Right kidney (tissue), 1 donor: ENCODE results near the gene SLC39A11.

Experiments used
- DNase-seq: peaks from one replicate; pipeline ENCODE4 v3.0.0-alpha.2; 2016

The SLC39A11 gene

DNA sequence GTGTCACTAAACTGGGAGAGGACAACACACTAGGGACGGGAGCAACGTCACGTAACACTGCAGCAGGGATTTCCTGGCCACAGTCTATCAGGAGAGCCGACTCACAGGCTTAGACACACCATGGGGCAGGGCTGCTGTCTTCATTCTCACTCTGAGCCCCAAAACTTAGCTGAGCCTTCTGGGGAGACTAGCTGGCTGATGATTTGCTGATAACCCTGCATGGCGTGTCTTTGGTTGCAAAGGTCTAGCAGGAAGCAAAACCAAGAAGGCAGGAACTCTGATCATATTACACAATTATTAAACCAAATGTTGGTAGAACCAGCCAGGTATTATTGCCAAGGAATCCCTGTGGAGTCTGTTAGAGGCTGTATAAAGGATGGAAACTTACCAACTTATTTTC, 345.0 kb downstream of the SLC39A11 start:
- no peak for DNase-seq

GRCh38 chr17:72745241-72745640, 347.2 kb downstream of the SLC39A11 start:
- DNase-seq: no peak

- no peak for DNase-seq
Observed at GRCh38 chr17:72743037-72743467, 349.4 kb downstream of the SLC39A11 start.

DNA sequence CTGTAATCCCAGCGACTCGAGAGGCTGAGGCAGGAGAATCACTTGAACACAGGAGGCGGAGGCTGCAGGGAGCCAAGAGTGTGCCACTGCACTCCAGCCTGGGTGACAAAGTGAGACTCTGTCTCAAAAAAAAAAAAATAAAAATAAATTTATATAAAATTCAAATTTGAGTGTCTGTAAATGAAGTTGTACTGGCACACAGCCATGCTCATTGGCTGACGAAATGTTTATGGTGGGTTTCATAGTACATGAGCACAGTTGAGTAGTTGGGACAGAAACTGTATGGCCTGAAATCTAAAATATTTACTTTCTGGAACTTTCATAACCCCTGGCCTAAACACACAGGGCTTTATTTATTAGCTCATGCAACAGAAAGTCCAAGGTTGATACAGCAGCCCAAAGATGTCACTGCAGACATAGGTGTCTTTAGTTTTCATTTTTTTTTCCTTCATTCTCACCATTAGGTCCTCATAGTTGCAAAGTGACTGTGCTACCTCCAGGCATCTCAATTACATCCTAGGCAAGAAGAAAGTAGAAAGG, 355.3 kb downstream of the SLC39A11 start:
- DNase-seq: no peak

DNA sequence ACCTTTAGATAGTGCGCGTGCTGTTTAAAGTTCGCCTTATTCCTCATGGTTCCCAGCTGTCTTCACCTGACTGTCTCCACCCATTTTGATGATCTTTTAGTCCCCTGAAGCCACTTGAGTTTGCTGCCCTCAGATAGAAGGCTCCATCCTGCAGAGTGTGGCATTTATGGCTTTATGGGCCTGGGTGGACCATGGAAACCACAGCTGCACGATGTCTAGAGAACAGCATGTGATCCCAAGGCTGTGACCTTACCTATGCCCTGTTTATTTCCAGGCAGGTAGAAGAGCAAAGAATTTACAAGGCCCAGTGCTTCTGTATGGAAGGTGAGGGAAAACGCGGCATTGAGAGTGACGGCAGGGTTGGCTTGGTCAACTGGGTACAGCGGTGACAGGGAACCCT, 356.9 kb downstream of the SLC39A11 start:
- no peak for DNase-seq

GRCh38 chr17:72735048-72735447, 357.4 kb downstream of the SLC39A11 start:
- no peak for DNase-seq

GRCh38 chr17:72734613-72735012, 357.9 kb downstream of the SLC39A11 start:
- no peak for DNase-seq

DNA sequence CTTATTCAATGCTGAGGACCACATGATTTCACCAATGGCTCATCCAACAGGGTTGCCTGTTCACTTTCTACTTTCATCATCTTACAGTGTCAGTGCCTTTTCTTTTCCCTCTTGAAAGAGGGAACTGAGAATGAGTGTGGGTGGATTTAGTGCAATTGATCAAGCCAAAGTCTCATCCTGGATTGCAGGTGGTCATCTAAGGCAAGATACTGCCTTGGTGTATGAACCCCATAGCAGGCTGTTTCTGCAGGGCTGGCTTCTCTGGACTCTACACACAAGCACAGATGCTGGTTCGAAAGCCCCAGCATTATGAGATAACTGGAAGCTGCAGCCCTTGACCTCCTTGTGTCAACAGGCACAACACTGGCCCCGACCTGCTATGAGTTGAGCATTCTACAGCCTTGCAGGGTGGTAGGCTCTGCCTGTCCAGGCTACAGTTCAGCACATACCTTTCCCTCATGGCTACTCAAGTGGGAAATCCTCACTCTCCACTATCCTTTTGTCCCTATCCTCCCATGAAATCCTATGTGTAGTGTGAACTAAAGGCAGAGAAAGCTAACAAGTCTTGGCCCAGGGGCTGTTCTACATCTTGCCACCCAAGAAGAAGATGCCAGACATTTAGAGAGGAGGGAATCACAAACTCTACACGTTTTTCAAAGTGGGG, 358.7 kb downstream of the SLC39A11 start:
- DNase-seq: no peak

DNA sequence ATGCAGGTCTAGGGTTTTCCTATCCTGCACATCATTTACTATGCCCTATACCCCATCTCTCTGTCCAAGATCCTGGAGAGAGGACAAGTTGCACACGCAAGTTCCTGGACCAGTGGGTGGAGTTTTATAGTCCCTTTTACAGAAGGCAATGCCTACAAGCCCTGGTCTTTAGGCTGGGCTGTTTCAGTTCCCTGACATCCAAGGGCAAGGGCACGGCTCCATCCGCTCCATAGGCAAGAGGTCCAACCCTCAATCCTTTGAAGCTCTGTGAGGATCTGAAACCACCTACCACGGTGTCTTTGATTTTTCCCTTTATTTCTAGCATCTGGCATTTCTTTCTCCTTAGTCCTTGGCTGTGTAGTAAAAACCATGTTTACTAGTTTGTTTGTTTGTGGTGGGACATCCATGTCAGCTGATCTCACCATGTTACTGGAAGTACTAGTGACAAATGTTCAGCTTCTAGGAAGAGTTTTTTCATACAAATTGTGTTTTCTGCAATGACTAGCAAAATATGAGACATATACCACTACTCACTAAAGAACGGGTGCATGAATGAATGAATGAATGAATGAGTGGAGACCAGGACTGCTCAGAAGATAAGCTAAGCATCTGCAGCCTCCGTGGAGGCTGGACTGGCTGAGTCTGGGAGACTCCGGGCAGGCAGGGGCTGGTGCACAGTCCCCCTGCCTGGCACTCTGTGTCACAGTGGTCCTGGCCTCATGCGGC, 359.4 kb downstream of the SLC39A11 start:
- no peak for DNase-seq

GRCh38 chr17:72730077-72730476, 362.4 kb downstream of the SLC39A11 start:
- no peak for DNase-seq

- no peak for DNase-seq
Observed at GRCh38 chr17:72726936-72727335, 365.6 kb downstream of the SLC39A11 start.

DNA sequence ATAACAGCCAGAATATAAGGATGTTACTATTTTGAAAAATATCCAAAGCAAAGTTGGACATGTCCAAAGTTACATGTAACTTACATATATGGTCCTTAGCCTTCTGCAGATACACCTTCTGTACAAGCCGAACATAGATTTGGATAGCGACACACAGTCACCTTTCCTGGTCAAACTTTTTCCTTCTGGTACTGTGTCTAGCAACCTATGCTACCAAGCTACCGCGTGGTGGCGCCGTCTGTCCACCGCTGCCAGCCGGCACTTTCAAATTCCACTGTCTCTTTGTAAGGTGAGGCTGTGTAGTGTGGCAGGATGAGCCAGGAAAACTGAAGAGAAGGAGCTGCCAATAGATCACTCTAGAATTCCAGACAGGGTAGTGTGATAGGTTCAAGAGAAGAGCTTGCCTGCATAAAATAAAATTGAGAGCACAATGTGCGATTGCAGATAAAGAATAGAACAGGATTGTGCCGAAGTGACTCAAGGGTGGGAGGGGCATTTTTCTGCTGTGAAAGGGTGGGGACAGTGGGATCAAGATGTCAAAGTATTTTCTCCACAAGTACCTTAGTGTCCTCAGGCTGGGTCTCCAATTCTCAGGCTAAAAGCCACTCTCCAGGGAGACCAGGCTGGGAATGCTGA, 366.9 kb downstream of the SLC39A11 start:
- DNase-seq: peak; percentile 38

DNA sequence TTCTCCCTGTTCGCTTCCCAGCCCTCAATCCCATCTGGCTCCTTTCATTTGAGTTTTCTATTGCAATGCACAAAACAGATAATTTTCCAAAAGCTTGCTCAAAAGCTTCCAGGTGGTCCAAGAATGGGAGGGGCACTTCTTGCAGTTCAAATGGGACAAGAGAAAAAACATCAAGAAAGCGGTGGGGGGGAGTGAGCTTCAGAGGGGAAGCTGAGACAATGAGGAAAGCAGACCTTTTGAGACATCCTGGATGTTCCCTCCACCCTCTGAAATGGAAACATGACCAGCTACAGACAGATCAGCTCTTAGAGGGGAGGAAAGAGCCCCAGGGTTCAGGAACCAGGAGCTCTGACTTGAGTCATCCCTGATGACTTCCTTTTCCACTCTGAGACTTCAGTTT, 368.2 kb downstream of the SLC39A11 start:
- no peak for DNase-seq

- no peak for DNase-seq
Observed at GRCh38 chr17:72723711-72724110, 368.8 kb downstream of the SLC39A11 start.

DNA sequence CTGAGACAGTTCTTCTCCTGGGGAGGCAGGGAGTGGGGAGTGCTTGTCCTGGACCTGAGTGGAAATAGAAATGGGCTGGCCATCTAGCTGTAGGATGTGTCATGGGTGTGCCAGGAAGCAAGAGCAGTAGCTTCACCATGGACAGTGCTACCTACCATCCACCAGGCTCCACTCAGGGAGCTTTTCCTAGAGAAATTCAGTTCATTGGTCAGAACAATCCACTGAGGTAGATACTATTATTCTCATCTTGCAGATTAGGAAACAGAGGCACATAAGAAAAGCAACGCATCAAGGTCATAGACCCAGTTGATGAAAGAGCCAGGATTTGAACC, 372.0 kb downstream of the SLC39A11 start:
- no peak for DNase-seq

DNA sequence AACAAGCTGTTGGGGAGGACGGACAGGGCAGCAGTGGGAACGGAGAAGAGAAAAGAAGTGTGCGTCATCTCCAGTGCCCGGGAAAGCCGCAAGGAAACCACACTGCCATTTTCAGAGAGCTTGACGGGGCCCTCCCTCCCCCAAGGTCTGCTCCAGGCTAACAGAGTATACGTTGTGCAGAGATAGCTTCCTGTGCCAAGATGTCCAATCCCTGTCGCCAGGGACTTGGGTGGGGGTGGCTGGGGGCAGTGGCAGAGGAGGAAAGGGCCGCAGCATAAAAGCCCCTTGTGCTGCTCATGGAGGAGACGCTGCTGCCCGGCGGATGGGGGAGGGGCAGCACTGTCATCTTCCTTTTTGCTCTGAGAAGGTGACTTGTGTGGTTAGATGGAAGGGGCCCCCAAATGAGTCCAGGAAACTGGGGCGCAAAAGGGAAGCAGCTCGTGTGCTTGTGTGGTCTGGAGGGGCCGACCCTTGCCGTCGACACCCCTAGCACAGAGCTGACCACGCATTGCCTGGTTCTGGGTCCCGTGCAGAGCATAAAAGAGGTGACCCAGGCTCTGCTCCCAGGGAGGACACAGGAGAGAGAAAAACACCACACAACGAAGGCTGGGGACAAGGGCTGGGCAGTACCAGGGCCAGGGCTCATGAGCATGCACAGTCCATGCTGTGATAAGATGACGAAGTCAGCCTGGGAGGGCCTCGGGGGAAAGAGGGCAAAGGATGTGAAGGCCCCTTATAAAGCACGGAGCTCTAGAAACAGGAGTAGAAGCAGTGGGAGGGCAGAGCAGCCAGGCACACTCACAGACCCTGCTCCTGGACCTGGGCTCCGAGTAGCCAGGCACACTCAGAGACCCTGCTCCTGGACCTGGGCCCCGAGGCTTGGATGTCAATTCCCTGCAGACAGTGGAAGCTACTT, 372.7 kb downstream of the SLC39A11 start:
- no peak for DNase-seq

DNA sequence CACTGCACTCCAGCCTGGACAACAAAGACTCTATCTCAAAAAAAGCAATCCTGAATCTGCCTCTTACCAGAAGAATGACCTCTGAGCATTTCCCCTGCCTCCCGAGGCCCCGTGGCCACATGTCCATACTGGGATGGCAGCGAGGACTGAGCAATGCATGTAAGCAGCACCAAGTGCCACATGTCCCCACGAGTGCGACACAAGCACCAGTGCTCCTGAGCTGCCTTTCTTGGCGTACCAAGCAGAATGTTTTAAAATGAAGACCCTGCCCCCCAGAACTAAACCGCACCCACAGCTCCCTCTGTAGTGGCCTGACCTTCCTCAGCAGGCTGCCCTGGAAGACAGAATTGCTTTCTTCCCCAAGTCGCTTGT, 373.3 kb downstream of the SLC39A11 start:
- no peak for DNase-seq

- DNase-seq: no peak
Observed at GRCh38 chr17:72717676-72718075, 374.8 kb downstream of the SLC39A11 start.

DNA sequence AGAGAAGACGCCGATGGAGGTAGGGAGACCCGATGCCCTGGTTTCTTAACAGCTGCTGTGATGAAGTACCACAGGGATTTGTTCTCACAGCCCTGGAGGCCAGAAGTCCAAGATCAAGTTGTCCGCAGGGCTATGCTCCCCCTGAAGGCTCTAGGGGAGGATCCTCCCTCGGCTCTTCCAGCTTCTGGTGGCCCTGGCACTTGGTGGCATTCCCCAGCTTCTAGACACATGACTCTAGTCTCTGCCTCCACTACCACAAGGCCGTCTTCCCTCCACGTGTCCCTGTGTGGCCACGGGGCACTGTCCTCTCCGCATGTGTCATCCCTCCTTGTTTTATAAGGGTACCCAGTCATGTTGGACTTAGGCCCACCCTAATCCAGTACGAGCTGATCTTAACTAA, 375.2 kb downstream of the SLC39A11 start:
- DNase-seq: no peak

- no peak for DNase-seq
Observed at GRCh38 chr17:72715906-72716572, 376.4 kb downstream of the SLC39A11 start.

DNA sequence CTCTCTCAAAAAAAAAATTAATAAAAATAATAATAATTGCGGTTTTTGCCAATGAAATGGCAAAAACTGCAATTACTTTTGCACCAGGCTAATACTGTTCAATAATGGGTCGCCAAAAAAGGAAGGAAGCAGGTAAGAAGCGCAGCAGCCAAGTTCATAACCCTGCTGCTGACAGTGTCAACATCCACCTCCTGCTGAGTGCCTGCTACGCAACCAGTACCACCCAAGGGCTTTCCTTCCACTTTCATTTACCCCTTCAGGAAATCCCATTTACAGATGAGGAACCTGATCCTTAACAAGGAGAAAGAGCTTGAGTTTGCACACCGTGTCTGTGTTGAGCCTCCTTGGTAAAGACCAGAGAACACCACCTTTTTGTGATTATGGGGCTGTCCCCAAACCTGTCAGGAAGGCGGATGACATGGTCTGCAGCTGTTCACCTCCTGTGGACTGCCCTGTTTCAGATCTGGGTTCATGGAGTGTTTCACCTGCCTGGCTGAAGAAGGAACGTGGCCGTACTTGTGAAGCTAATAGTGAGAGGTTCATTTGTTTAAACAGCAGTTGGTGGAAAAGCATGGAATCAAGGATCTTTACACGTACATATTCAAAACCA, 378.0 kb downstream of the SLC39A11 start:
- DNase-seq: no peak
